Natural killer cell (primary cell): Measurements from ENCODE around the gene HSF2BP. TPM values are rescaled to one million over a fixed set of nuclear protein-coding genes. Genes with fewer than 3 reads are reported as not detected.
A peak's percentile ranks its signal among the peaks of the same experiment; 100 is the strongest.

Experiments used
- ATAC-seq, 3 donors: fragments of 150-1000 bp in 2 of 3; fragments of 200-7000 bp in 1 of 3; cut with Tn5 transposase; 1 replicate in 1 of 3; 2 replicates in 2 of 3; pipeline ENCODE4 v1.10.0; 2021; ENCODE audit warnings: mild to moderate bottlenecking in 2 of 3, moderate library complexity in 2 of 3
- DNase-seq, 2 donors: peaks; one replicate each; pipeline versions ENCODE4 v3.0.0 to v3.0.0-alpha.2; 2013 to 2021; ENCODE audit warnings: mixed read lengths in 1 of 2
- H3K27ac ChIP-seq: one replicate; pipeline ENCODE4 v1.5.1; 2013; ENCODE audit warnings: mild to moderate bottlenecking, low read length
- H3K27me3 ChIP-seq: one replicate; pipeline ENCODE4 v1.6.1; 2013; ENCODE audit warnings: low read length; ENCODE audit not compliant: control insufficient read depth, insufficient read depth
- H3K36me3 ChIP-seq: one replicate; pipeline ENCODE4 v1.6.1; 2013; ENCODE audit warnings: low read length; ENCODE audit not compliant: control insufficient read depth, insufficient read depth
- H3K4me1 ChIP-seq: one replicate; pipeline ENCODE4 v1.6.1; 2013; ENCODE audit warnings: low read length; ENCODE audit not compliant: control insufficient read depth, insufficient read depth
- H3K4me3 ChIP-seq: one replicate; pipeline ENCODE4 v1.5.1; 2013; ENCODE audit warnings: low read length
- H3K9me3 ChIP-seq: one replicate; pipeline ENCODE4 v1.6.1; 2013; ENCODE audit warnings: low read length; ENCODE audit not compliant: control insufficient read depth, insufficient read depth
- H3K27ac Mint-ChIP-seq, 2 donors: one replicate each; pipeline ENCODE4 v1.8.0; 2022; ENCODE audit warnings: mild to moderate bottlenecking in 2 of 2, mixed read lengths in 2 of 2, moderate library complexity in 1 of 2
- H3K27me3 Mint-ChIP-seq, 2 donors: one replicate each; pipeline ENCODE4 v1.8.0; 2022; ENCODE audit warnings: low read depth in 2 of 2, mixed read lengths in 2 of 2
- H3K36me3 Mint-ChIP-seq: one replicate; pipeline ENCODE4 v1.8.0; 2022; ENCODE audit warnings: mixed read lengths
- H3K4me1 Mint-ChIP-seq, 2 donors: one replicate each; pipeline ENCODE4 v1.8.0; 2022; ENCODE audit warnings: mixed read lengths in 2 of 2
- H3K4me3 Mint-ChIP-seq: one replicate; pipeline ENCODE4 v1.8.0; 2022; ENCODE audit warnings: mild to moderate bottlenecking, moderate library complexity, mixed read lengths
- H3K9me3 Mint-ChIP-seq, 2 donors: one replicate each; pipeline ENCODE4 v1.8.0; 2022; ENCODE audit warnings: mixed read lengths in 2 of 2
- WGBS: methylation state at CpG from one replicate; pipeline ENCODE4 v1.1.7; 2013; ENCODE audit warnings: missing lambda C conversion rate; ENCODE audit not compliant: insufficient coverage; 5-methylcytosine and 5-hydroxymethylcytosine counted together
- intact Hi-C: fragments of 100-400 bp; cut with micrococcal nuclease; formaldehyde crosslinking; loops from one replicate; pipeline ENCODE4 v1.14.2; 2022
- total RNA-seq, 4 donors: library from RNA; stranded (reverse); fragments of 120-200 nt in 1 of 4; gene quantifications; one replicate each; pipeline versions ENCODE4 v1.2.3 to v1.2.4, GENCODE V29; 2013 to 2022
- TF ChIP-seq, protein P1 (sequence below): fragments of 200-600 bp; IDR thresholded peaks from one replicate; pipeline ENCODE4 v1.8.0; 2022; ENCODE audit warnings: antibody characterized with exemption

Gene HSF2BP
- total RNA-seq, 3 donors from 2014 or later (not counting 1 experiment from before 2014, with no cell fraction given) = 0.33 to 0.39 TPM; not detected in 1

DNA sequence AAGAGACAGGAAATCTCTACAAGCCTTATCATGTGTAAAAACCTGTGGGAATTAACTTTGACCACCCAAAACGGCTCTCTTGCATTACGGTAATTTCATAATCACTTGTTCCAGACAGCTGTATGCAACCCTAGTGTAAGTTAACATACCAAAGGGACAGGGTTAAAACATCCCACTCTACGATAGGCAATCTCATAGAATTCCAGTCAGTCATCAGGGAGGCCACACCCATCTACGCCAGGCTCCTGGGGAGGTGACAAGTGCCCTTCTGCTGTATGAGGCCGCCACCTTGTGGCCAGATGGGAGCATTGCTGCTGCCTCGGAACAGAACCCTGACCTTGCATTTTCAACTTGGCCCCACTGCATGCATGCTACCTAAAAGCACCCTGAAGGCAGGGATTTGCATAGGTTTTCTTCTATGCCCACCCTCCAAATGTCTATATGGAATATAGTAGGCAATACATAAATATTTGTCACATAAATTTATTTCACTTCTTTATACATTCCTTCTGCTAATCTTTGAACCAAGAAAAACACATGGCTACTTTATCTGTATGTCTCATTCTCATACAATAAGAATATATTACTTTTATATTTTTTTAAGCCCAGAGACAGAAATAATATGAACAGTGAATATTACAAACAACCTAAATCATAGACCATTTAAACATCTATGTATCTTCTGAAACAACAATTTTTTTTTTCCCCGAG, 12.6 kb downstream of the HSF2BP start:
- Histone ChIP-seq H3K36me3 (no peaks in the 10 kb centered on the region), H3K9me3 (no peaks in the 10 kb centered on the region), H3K27me3 (no peaks in the 10 kb centered on the region), H3K4me1 (peaks cover 5% of the 10 kb centered on the region), H3K27ac (no peak overlapping the region), H3K4me3 (no peak overlapping the region)
- Mint-ChIP-seq H3K36me3 (no peaks in the 10 kb centered on the region), H3K27me3 (peaks cover 6 to 9% of the 10 kb centered on the region in 2 donors), H3K27ac (peak overlapping the region in 1 of 2 donors; percentile 58), H3K4me1 (peaks cover 7 to 9% of the 10 kb centered on the region in 2 donors), H3K9me3 (no peaks in the 10 kb centered on the region), H3K4me3 (peak overlapping the region; percentile 21)
- WGBS = 15% methylated on average over 7 of the region's 7 CpGs
- ATAC-seq = peak; percentile 97 to 100 (median 99)
- TF ChIP-seq, protein P1, sequence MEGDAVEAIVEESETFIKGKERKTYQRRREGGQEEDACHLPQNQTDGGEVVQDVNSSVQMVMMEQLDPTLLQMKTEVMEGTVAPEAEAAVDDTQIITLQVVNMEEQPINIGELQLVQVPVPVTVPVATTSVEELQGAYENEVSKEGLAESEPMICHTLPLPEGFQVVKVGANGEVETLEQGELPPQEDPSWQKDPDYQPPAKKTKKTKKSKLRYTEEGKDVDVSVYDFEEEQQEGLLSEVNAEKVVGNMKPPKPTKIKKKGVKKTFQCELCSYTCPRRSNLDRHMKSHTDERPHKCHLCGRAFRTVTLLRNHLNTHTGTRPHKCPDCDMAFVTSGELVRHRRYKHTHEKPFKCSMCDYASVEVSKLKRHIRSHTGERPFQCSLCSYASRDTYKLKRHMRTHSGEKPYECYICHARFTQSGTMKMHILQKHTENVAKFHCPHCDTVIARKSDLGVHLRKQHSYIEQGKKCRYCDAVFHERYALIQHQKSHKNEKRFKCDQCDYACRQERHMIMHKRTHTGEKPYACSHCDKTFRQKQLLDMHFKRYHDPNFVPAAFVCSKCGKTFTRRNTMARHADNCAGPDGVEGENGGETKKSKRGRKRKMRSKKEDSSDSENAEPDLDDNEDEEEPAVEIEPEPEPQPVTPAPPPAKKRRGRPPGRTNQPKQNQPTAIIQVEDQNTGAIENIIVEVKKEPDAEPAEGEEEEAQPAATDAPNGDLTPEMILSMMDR = peak; percentile 100
- peak; percentile 79 to 93 for DNase-seq
- intact Hi-C loops = loop anchor here (5.0 kb wide), 1 partner anchor 329 kb away; no protein-coding TSS in a partner anchor

DNA sequence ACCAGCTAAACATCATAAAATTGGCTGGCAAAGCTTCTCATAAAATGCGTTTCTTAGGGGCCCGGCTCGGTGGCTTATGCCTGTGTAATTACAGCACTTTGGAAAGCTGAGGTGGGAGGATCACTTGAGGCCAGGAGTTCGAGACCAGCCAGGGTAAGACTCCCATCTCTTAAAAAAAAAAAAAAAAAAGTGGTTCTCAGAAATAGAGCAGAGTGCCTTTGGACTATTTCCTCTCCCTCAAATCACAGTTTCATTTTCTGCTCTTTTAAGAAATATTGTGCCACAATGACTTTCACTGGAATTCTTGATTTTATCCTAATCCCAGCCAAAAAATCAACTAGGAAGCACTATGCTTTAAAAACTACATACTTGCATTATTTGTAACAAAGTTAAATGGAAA, 13.3 kb downstream of the HSF2BP start:
- Mint-ChIP-seq H3K4me1 (peaks cover 7 to 9% of the 10 kb centered on the region in 2 donors), H3K27me3 (peaks cover 6 to 9% of the 10 kb centered on the region in 2 donors), H3K4me3 (no peak overlapping the region), H3K27ac (peak overlapping the region in 1 of 2 donors; percentile 36), H3K36me3 (no peaks in the 10 kb centered on the region), H3K9me3 (no peaks in the 10 kb centered on the region)
- no peaks in the 10 kb centered on the region for H3K27me3 ChIP-seq
- DNase-seq = no peak
- intact Hi-C loops = loop anchor here (5.0 kb wide), 1 partner anchor 329 kb away; no protein-coding TSS in a partner anchor
- no peak overlapping the region for H3K27ac ChIP-seq
- 48% methylated on average over 3 of the region's 4 CpGs for WGBS
- no peak for ATAC-seq
- peaks cover 5% of the 10 kb centered on the region for H3K4me1 ChIP-seq
- no peaks in the 10 kb centered on the region for H3K9me3 ChIP-seq
- TF ChIP-seq, protein P1 = no peak
- no peak overlapping the region for H3K4me3 ChIP-seq
- H3K36me3 ChIP-seq = no peaks in the 10 kb centered on the region

DNA sequence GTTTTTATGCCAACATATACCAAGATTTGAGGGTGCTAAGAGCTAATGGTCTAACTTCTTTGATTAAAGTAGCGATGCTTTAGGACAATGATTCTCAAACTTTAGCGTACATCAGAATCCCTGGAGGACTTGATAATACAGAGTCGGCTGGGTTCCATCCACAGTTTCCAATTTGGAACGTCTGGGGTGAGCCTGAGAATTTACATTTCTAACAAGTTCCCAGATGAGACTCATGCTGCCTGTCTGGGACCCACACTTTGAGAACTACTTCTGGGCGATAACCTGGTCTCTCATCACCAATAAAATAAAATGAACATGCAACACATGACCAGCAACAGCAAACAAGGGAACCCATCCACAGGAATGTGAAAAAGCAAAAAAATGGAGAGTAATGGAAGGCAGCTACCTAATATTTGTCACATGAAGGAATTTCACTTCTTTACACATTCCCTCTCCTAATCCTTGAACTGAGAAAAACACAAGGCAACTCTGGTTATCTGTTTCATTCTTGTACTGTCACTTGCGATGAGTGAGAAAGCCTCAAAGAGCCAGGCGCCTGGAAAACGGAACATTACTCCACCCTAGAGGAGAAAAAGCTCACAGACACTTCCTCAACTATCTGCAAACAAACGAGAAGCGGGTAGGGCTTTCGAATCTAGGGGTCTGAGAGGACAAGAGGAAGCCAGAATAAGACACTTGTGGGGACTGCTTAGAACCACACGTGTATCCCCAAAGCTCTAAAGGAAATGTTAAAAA, 14.0 kb downstream of the HSF2BP start:
- Histone ChIP-seq H3K27me3 (no peaks in the 10 kb centered on the region), H3K4me3 (no peak overlapping the region), H3K27ac (no peak overlapping the region), H3K9me3 (no peaks in the 10 kb centered on the region), H3K4me1 (peaks cover 5% of the 10 kb centered on the region), H3K36me3 (no peaks in the 10 kb centered on the region)
- DNase-seq (peak in 1 of 2 donors; percentile 57), ATAC-seq (no peak)
- Mint-ChIP-seq H3K9me3 (no peaks in the 10 kb centered on the region), H3K27me3 (peaks cover 6 to 9% of the 10 kb centered on the region in 2 donors), H3K36me3 (no peaks in the 10 kb centered on the region), H3K4me3 (no peak overlapping the region), H3K27ac (peak overlapping the region in 1 of 2 donors; percentile 36), H3K4me1 (peaks cover 7 to 9% of the 10 kb centered on the region in 2 donors)
- TF ChIP-seq, protein P1 = no peak
- 37% methylated on average over 10 of the region's 12 CpGs for WGBS
- intact Hi-C loops = loop anchor here (5.0 kb wide), 1 partner anchor 328 kb away; no protein-coding TSS in a partner anchor
